ENCODE results near the gene OR10H1. TPM values are rescaled to one million over a fixed set of nuclear protein-coding genes. Genes with fewer than 3 reads are reported as not detected.

Gene OR10H1
- total and polyA plus RNA-seq, 4 donors, result not detected

DNA sequence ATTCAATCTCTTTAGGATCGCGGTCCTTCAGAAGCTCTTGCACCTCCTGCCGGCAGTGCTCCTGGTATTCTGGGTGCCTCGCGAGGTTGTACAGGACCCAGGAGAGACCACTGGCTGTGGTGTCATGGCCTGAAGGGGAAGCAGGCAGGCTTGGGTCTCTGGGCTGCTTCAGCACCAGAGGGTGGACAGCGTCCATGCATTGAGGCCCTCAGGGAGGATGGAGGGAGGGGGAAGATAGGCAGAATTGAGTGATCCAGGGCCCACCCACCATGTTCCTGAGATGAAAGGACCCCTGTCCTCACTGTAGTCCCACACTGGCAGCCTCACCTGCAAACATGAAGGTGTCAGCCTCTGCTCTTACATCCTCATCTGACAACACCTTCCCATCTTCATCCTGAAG, 45.9 kb downstream of the OR10H1 start:
- ATAC-seq (ENCODE audit: insufficient read depth, low FRiP score) (no peak), DNase-seq (peak in 2 of 3 donors; percentile 7 to 23)
- WGBS, 2 donors, result 28 to 40% methylated on average over 6 of the region's 6 CpGs
- no peak overlapping the region for H3K9ac ChIP-seq (ENCODE audit: insufficient read depth in 1 of 2, low read length in 2 of 2)
- no peaks in the 10 kb centered on the region for H3K4me1 ChIP-seq (ENCODE audit: control insufficient read depth in 5 of 5, insufficient read depth in 5 of 5, low read length in 5 of 5)
- H3K4me3 ChIP-seq, result no peak overlapping the region
- H3K27me3 ChIP-seq (ENCODE audit: control insufficient read depth in 3 of 3, insufficient read depth in 3 of 3, low read length in 2 of 3), result no peaks in the 10 kb centered on the region
- peaks cover 0 to 11% (median 2%) of the 10 kb centered on the region in 4 donors for H3K9me3 ChIP-seq (ENCODE audit: control insufficient read depth in 4 of 4, insufficient read depth in 3 of 4, low read length in 3 of 4)
- no peaks in the 10 kb centered on the region for H3K36me3 ChIP-seq (ENCODE audit: control insufficient read depth in 4 of 4, insufficient read depth in 4 of 4, low read length in 4 of 4)
- no peak for TF ChIP-seq CTCF (IDR thresholded peaks at IDR 0.05; ENCODE audit: control extremely low read depth, extremely low read depth)
- no peak overlapping the region for H3K27ac ChIP-seq (ENCODE audit: low read depth in 1 of 2, low read length in 1 of 2)

DNA sequence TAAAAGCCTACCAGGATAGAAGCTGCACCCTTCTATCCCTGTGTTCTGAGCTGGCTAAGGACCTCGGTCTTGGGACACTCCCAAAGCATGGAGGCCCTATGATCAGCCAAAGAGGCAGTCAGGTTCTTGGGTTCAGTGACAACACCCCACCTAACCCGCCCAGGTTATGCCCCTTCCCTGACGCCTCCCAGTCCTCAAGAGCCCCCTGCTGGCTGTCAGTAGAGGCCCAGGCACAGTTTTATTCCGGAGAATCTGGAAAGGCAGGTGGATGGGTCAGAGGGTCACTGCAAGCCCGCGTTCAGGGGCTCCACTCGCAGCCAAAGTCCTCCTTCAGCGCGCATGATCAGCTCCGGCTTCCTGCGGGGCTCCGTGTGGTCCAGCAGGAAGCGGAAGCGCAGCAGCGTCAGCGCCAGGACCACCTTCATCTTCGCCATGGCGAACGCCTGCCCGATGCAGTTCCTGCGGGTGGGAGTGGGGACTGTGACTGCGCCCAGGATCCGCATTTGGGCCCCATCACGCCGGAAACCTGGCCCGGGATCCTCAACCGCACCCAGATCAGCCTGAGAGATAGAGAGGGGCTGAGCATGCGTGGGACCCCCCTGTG, 55.4 kb downstream of the OR10H1 start:
- peaks cover 0 to 5% (median 0%) of the 10 kb centered on the region in 3 donors for H3K27me3 ChIP-seq (ENCODE audit: control insufficient read depth in 3 of 3, insufficient read depth in 3 of 3, low read length in 2 of 3)
- TF ChIP-seq CTCF (IDR thresholded peaks at IDR 0.05; ENCODE audit: control extremely low read depth, extremely low read depth), result no peak

DNA sequence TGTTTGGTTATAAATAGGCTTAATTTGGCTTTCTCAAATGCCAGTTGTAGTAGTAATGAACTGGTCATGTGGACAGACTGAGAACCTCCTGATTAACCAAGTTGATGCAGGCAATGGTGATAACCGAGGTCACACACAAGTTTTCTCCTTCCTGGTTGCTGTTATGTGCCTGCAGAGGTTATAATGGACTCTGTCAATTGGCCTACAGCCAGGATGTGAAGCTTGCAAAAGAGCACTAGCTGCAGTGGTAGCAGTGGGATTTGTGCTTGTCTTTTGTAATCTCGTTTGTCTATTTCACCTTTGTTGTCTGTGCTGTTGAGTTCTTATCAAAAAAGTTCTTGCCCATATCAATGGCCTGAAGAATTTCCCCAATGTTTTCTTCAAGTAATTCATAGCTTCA, 57.1 kb downstream of the OR10H1 start:
- H3K9ac ChIP-seq (ENCODE audit: insufficient read depth in 1 of 2, low read length in 2 of 2), result no peak overlapping the region
- WGBS, 2 donors, result 58 to 59% methylated on average over 2 of the region's 2 CpGs
- no peaks in the 10 kb centered on the region for H3K36me3 ChIP-seq (ENCODE audit: control insufficient read depth in 4 of 4, insufficient read depth in 4 of 4, low read length in 4 of 4)
- no peak for DNase-seq
- no peak overlapping the region for H3K27ac ChIP-seq (ENCODE audit: low read depth in 1 of 2, low read length in 1 of 2)
- H3K4me3 ChIP-seq, result no peak overlapping the region
- H3K4me1 ChIP-seq (ENCODE audit: control insufficient read depth in 5 of 5, insufficient read depth in 5 of 5, low read length in 5 of 5), result no peaks in the 10 kb centered on the region
- H3K9me3 ChIP-seq (ENCODE audit: control insufficient read depth in 4 of 4, insufficient read depth in 3 of 4, low read length in 3 of 4), result peaks cover 0 to 2% (median 0%) of the 10 kb centered on the region in 4 donors
- peaks cover 0 to 5% (median 0%) of the 10 kb centered on the region in 3 donors for H3K27me3 ChIP-seq (ENCODE audit: control insufficient read depth in 3 of 3, insufficient read depth in 3 of 3, low read length in 2 of 3)
- no peak for TF ChIP-seq CTCF (IDR thresholded peaks at IDR 0.05; ENCODE audit: control extremely low read depth, extremely low read depth)
- no peak for ATAC-seq (ENCODE audit: insufficient read depth, low FRiP score)

More for the DNA sequence above, 55.4 kb downstream of the OR10H1 start:
- DNase-seq, result no peak
- Histone ChIP-seq H3K27ac (ENCODE audit: low read depth in 1 of 2, low read length in 1 of 2) (no peak overlapping the region), H3K9me3 (ENCODE audit: control insufficient read depth in 4 of 4, insufficient read depth in 3 of 4, low read length in 3 of 4) (peaks cover 0 to 2% (median 0%) of the 10 kb centered on the region in 4 donors), H3K9ac (ENCODE audit: insufficient read depth in 1 of 2, low read length in 2 of 2) (no peak overlapping the region), H3K36me3 (ENCODE audit: control insufficient read depth in 4 of 4, insufficient read depth in 4 of 4, low read length in 4 of 4) (no peaks in the 10 kb centered on the region), H3K4me3 (no peak overlapping the region), H3K4me1 (ENCODE audit: control insufficient read depth in 5 of 5, insufficient read depth in 5 of 5, low read length in 5 of 5) (no peaks in the 10 kb centered on the region)
- no peak for ATAC-seq (ENCODE audit: insufficient read depth, low FRiP score)
- WGBS, 2 donors, result 37 to 38% methylated on average over 27 to 28 of the region's 28 CpGs

Other genes with a start within 250 kb of the OR10H1 start
- not detected for gene CYP4F8, start 200.4 kb downstream of the OR10H1 start, total RNA-seq
- gene CYP4F8, start 200.4 kb downstream of the OR10H1 start, polyA plus RNA-seq, result not detected
- 1 to 10 TPM; 1.1 to 1.7 TPM for gene CYP4F3, start 174.8 kb downstream of the OR10H1 start, total RNA-seq
- 1 to 10 TPM in 1 of 2 donors, under 1 TPM in 1; 0.20 to 1.4 TPM for gene CYP4F3, start 174.8 kb downstream of the OR10H1 start, polyA plus RNA-seq
- gene CYP4F12, start 142.6 kb downstream of the OR10H1 start, total RNA-seq, result 1 to 10 TPM; 4.0 to 4.2 TPM
- 1 to 10 TPM in 1 of 2 donors, under 1 TPM in 1; 0.85 to 2.3 TPM for gene CYP4F12, start 142.6 kb downstream of the OR10H1 start, polyA plus RNA-seq
- not detected for gene OR10H2, start 87.6 kb downstream of the OR10H1 start, total RNA-seq
- not detected for gene OR10H2, start 87.6 kb downstream of the OR10H1 start, polyA plus RNA-seq
- gene OR10H3, start 77.7 kb downstream of the OR10H1 start, total RNA-seq, result not detected
- not detected for gene OR10H3, start 77.7 kb downstream of the OR10H1 start, polyA plus RNA-seq
- not detected for gene OR10H5, start 28.0 kb downstream of the OR10H1 start, total RNA-seq
- not detected for gene OR10H5, start 28.0 kb downstream of the OR10H1 start, polyA plus RNA-seq
- gene CYP4F2, start 82.4 kb upstream of the OR10H1 start, total RNA-seq, result under 1 TPM in 1 of 2 donors, not detected in 1; 0.43 TPM
- not detected for gene CYP4F2, start 82.4 kb upstream of the OR10H1 start, polyA plus RNA-seq
- gene CYP4F11, start 118.9 kb upstream of the OR10H1 start, total RNA-seq, result under 1 TPM in 1 of 2 donors, not detected in 1; 0.15 TPM
- gene CYP4F11, start 118.9 kb upstream of the OR10H1 start, polyA plus RNA-seq, result 1 to 10 TPM in 1 of 2 donors, under 1 TPM in 1; 0.26 to 1.2 TPM
- not detected for gene OR10H4, start 133.3 kb upstream of the OR10H1 start, total RNA-seq
- not detected for gene OR10H4, start 133.3 kb upstream of the OR10H1 start, polyA plus RNA-seq